Stomach (tissue), 9 donors: ENCODE results near the gene SMOC2. TPM values are rescaled to one million over a fixed set of nuclear protein-coding genes. Genes with fewer than 3 reads are reported as not detected.

Source experiments
- DNase-seq, 2 donors: peaks; one replicate each; pipeline versions ENCODE4 v3.0.0 to v3.0.0-alpha.2; 2013 to 2019
- H3K27ac ChIP-seq, 5 donors: fragments of 200-600 bp in 4 of 5; sonication (generic) in 4 of 5; one replicate each; pipeline ENCODE4 v1.5.1; 2013 to 2019; ENCODE audit warnings: mild to moderate bottlenecking in 1 of 5, moderate library complexity in 1 of 5
- H3K27me3 ChIP-seq, 3 donors: fragments of 200-600 bp; sonication (generic); one replicate each; pipeline ENCODE4 v1.5.1; 2017 to 2019; ENCODE audit warnings: mixed run types in 1 of 3
- H3K36me3 ChIP-seq, 4 donors: fragments of 200-600 bp; sonication (generic); 1 replicate in 3 of 4; 2 replicates in 1 of 4; pipeline ENCODE4 v1.5.1; 2016 to 2019
- H3K4me1 ChIP-seq, 4 donors: fragments of 200-600 bp; sonication (generic); one replicate each; pipeline ENCODE4 v1.5.1; 2016 to 2019
- H3K4me3 ChIP-seq, 4 donors: fragments of 200-600 bp; sonication (generic) in 3 of 4; one replicate each; pipeline ENCODE4 v1.5.1; 2016 to 2019; ENCODE audit warnings: mild to moderate bottlenecking in 1 of 4
- H3K9me3 ChIP-seq, 4 donors: fragments of 200-600 bp; sonication (generic); one replicate each; pipeline ENCODE4 v1.5.1; 2016 to 2019
- CTCF ChIP-seq, 7 experiments: fragments of 450-650 bp in 4 of 7; fragments of 200-600 bp in 3 of 7; sonication (generic) in 3 of 7; IDR thresholded peaks; one replicate each; pipeline ENCODE4 v1.5.1; 2016 to 2019; ENCODE audit warnings: antibody characterized with exemption in 7 of 7, control low read depth in 2 of 7, mild to moderate bottlenecking in 1 of 7
- EP300 ChIP-seq: sonication (generic); formaldehyde crosslinking; IDR thresholded peaks from one replicate; pipeline ENCODE4 v1.6.1; 2017; ENCODE audit warnings: antibody characterized with exemption
- POLR2A ChIP-seq, 4 donors: fragments of 450-650 bp; IDR thresholded peaks; one replicate each; pipeline ENCODE4 v1.6.1; 2016; ENCODE audit warnings: antibody characterized with exemption in 4 of 4, control low read depth in 2 of 4, mild to moderate bottlenecking in 1 of 4, moderate library complexity in 1 of 4
- POLR2AphosphoS5 ChIP-seq, 3 donors: sonication (generic); formaldehyde crosslinking; IDR thresholded peaks; one replicate each; pipeline ENCODE4 v1.6.1; 2016; ENCODE audit warnings: antibody characterized with exemption in 3 of 3
- WGBS, 5 donors: extraction: QIAGEN DNeasy Blood & Tissue Kit in 3 of 5; methylation state at CpG; one replicate each; pipeline versions ENCODE4 v1.1.5 to v1.1.7; 2013 to 2018; 5-methylcytosine and 5-hydroxymethylcytosine counted together
- intact Hi-C: fragments of 100-400 bp; cut with DNase I; formaldehyde crosslinking; loops from one replicate; pipeline ENCODE4 v1.15.1; 2023; ENCODE audit warnings: low total_unique reads
- polyA plus RNA-seq, 3 donors: library from polyadenylated mRNA; stranded (reverse); fragments of 200-250 nt; gene quantifications; one replicate each; pipeline ENCODE4 v1.2.3, GENCODE V29; 2013
- total RNA-seq, 5 donors: library from RNA; depleted of rRNA; stranded (reverse); fragments of >200 nt; gene quantifications; one replicate each; pipeline versions ENCODE4 v1.1.0 to v1.2.3, GENCODE V29; 2014 to 2016
- donor health status: healthy with polysubstance abuse.
- donor health status: Bipolar disorder and iron deficiency.
- donor health status: healthy.

Gene SMOC2
- total and polyA plus RNA-seq, 8 donors, result 7.9 to 520 (median 76.9) TPM

GRCh38 chr6:168611691-168612090 is 170.7 kb downstream of the SMOC2 start:
- intact Hi-C loops, result no loop called here
- no peak for DNase-seq
- 89 to 96% (median 94%) methylated on average over 14 of the region's 14 CpGs for WGBS, 5 donors
- Histone ChIP-seq H3K27me3 (no peaks in the 10 kb centered on the region), H3K36me3 (peaks cover 0 to 13% (median 0%) of the 10 kb centered on the region in 4 donors), H3K4me1 (peaks cover 0 to 18% (median 3%) of the 10 kb centered on the region in 4 donors), H3K27ac (peak overlapping the region in 1 of 5 donors; percentile 64), H3K9me3 (no peaks in the 10 kb centered on the region), H3K4me3 (no peak overlapping the region)
- no peak for TF ChIP-seq POLR2A (IDR thresholded peaks at IDR 0.05)
- TF ChIP-seq CTCF (IDR thresholded peaks at IDR 0.05), result no peak
- no peak for TF ChIP-seq EP300
- no peak for TF ChIP-seq POLR2AphosphoS5 (IDR thresholded peaks at IDR 0.05)

GRCh38 chr6:168612586-168612985 is 171.6 kb downstream of the SMOC2 start:
- Histone ChIP-seq H3K4me1 (peaks cover 0 to 25% (median 5%) of the 10 kb centered on the region in 4 donors), H3K9me3 (no peaks in the 10 kb centered on the region), H3K27me3 (no peaks in the 10 kb centered on the region), H3K36me3 (peaks cover 0 to 13% (median 0%) of the 10 kb centered on the region in 4 donors), H3K4me3 (no peak overlapping the region), H3K27ac (peak overlapping the region in 1 of 5 donors; percentile 64)
- intact Hi-C loops, result no loop called here
- 92 to 98% (median 95%) methylated on average over 13 of the region's 13 CpGs for WGBS, 5 donors
- no peak for TF ChIP-seq POLR2AphosphoS5 (IDR thresholded peaks at IDR 0.05)
- no peak for TF ChIP-seq CTCF (IDR thresholded peaks at IDR 0.05)
- no peak for TF ChIP-seq EP300
- no peak for TF ChIP-seq POLR2A (IDR thresholded peaks at IDR 0.05)
- DNase-seq, result no peak

- H3K4me3 ChIP-seq, result no peak overlapping the region
- no peaks in the 10 kb centered on the region for H3K27me3 ChIP-seq
- intact Hi-C loops, result no loop called here
- H3K36me3 ChIP-seq, result peaks cover 0 to 13% (median 0%) of the 10 kb centered on the region in 4 donors
- DNase-seq, result peak in 1 of 2 donors; percentile 44
- peak overlapping the region in 3 of 5 donors; percentile 2 to 51 (median 4) for H3K27ac ChIP-seq
- H3K9me3 ChIP-seq, result no peaks in the 10 kb centered on the region
- 35 to 70% (median 57%) methylated on average over 6 of the region's 6 CpGs for WGBS, 5 donors
- no peak for TF ChIP-seq CTCF (IDR thresholded peaks at IDR 0.05)
- no peak for TF ChIP-seq POLR2AphosphoS5 (IDR thresholded peaks at IDR 0.05)
- TF ChIP-seq POLR2A (IDR thresholded peaks at IDR 0.05), result no peak
- no peak for TF ChIP-seq EP300
- peaks cover 0 to 19% (median 8%) of the 10 kb centered on the region in 4 donors for H3K4me1 ChIP-seq
Measured at GRCh38 chr6:168615837-168616236, 174.9 kb downstream of the SMOC2 start.

DNA sequence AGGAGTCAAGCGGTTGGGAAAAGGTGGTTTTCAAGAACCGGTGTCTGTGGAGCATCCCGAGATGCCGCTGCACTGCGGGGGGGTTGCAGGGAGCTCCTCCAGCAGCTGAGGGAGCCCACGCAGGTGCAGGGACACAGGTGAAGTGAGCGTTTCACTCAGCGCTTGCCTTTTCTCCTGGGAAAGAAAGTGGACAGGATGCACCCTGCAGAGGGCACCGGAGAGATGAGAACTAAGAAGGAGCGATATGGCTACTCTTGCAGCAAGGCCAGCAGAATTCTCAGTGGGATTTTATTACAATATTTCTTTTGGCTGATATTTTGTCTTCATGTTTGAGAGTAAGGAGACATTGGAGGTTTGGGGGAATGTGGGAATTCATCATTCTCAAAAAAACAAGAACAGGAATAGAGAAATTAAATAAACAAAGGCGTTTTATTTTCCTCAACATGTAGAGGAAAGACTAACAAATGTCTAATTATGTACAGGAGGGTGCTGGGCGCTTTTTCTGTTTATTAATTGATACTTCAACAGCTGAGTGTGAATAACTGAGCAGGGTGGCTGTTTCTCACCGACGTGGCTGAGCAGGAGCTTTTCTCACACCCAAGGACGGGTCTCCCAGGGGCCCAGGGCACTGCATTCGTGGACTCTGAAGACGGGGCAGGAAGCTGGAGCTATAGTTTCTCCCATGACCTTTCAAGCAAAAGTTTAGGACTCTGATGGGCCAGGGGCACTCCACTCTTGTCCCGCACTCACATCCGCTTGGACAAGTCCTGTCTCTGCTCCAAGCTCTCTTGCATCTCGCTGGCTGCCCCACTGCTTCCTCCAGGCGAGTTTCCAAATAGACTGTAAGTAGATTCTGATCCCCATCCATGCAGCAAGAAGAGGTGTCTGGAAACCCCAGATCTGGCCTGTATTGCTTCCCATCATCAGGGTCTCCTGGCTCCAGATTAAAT is 176.1 kb downstream of the SMOC2 start:
- Histone ChIP-seq H3K36me3 (peaks cover 0 to 13% (median 0%) of the 10 kb centered on the region in 4 donors), H3K27ac (peak overlapping the region in 2 of 5 donors; percentile 29 to 51), H3K4me3 (no peak overlapping the region), H3K27me3 (no peaks in the 10 kb centered on the region), H3K4me1 (peaks cover 0 to 19% (median 8%) of the 10 kb centered on the region in 4 donors), H3K9me3 (no peaks in the 10 kb centered on the region)
- intact Hi-C loops, result no loop called here
- TF ChIP-seq EP300 (no peak), CTCF (IDR thresholded peaks at IDR 0.05) (peak in 2 of 7 experiments; percentile 7 to 11)
- WGBS, 5 donors, result 66 to 78% (median 76%) methylated on average over 21 of the region's 21 CpGs
- DNase-seq, result peak in 1 of 2 donors; percentile 67
